H1 (cell line): Measurements from ENCODE around the gene RASSF10. TPM values are rescaled to one million over a fixed set of nuclear protein-coding genes. Genes with fewer than 3 reads are reported as not detected.

ENCODE experiments used
- CTCF ChIA-PET: fragments of 300-600 bp; sonication (Branson Sonifier 250); formaldehyde crosslinking; loops from one replicate; lab custom pipeline; 2021; ENCODE audit not compliant: partially characterized antibody; lab: Charles Lee
- POLR2A ChIA-PET: fragments of 300-600 bp; sonication (Branson Sonifier 250); formaldehyde crosslinking; loops from one replicate; lab custom pipeline; 2021; ENCODE audit warnings: inconsistent platforms; ENCODE audit not compliant: partially characterized antibody; lab: Charles Lee
- DNase-seq, 2 experiments: peaks; one replicate each; pipeline versions ENCODE4 v3.0.0 to v3.0.0-alpha.2; 2010 to 2022; ENCODE audit warnings: low spot score in 2 of 2, low read depth in 1 of 2, mixed read lengths in 1 of 2
- FAIRE-seq: peaks from 2 replicates; lab custom pipeline; 2011; peaks lifted over from hg19 to GRCh38; lab: Jason Lieb, UNC
- H2AFZ ChIP-seq: 2 replicates; pipeline ENCODE4 v1.8.1; 2012; ENCODE audit warnings: low read length, inconsistent platforms
- H2AK5ac ChIP-seq: 2 replicates; pipeline ENCODE4 v1.6.1; 2013; ENCODE audit warnings: low read depth, low read length
- H2BK120ac ChIP-seq: replicated peaks from 2 replicates; pipeline ENCODE3; 2013; ENCODE audit warnings: low read depth, low read length, inconsistent platforms
- H2BK12ac ChIP-seq: 2 replicates; pipeline ENCODE4 v1.6.1; 2013; ENCODE audit warnings: low read depth, low read length
- H2BK15ac ChIP-seq: 2 replicates; pipeline ENCODE4 v1.6.1; 2013; ENCODE audit warnings: low read length
- H2BK20ac ChIP-seq: 2 replicates; pipeline ENCODE4 v1.6.1; 2013; ENCODE audit warnings: low read length
- H2BK5ac ChIP-seq: 2 replicates; pipeline ENCODE4 v1.6.1; 2013; ENCODE audit warnings: low read depth, low read length
- H3K14ac ChIP-seq: 2 replicates; pipeline ENCODE4 v1.6.1; 2013; ENCODE audit warnings: inconsistent platforms; ENCODE audit not compliant: insufficient read length
- H3K18ac ChIP-seq: 2 replicates; pipeline ENCODE4 v1.6.1; 2013; ENCODE audit warnings: low read length; ENCODE audit errors: extremely low read depth
- H3K23ac ChIP-seq: 2 replicates; pipeline ENCODE4 v1.6.1; 2013; ENCODE audit warnings: inconsistent platforms; ENCODE audit not compliant: insufficient read length
- H3K23me2 ChIP-seq: 2 replicates; pipeline ENCODE4 v1.6.1; 2013; ENCODE audit warnings: low read depth, low read length
- H3K27ac ChIP-seq: 2 replicates; pipeline ENCODE4 v1.6.1; 2011; ENCODE audit warnings: low read depth, low read length, inconsistent platforms
- H3K27me3 ChIP-seq, 4 experiments: replicated peaks in 1 of 4; 1 replicate in 1 of 4; 2 replicates in 3 of 4; pipeline versions ENCODE4 v1.6.1 to v1.8.1; 2011 to 2013; ENCODE audit warnings: low read length in 3 of 4, mild to moderate bottlenecking in 3 of 4, inconsistent platforms in 2 of 4, mixed read lengths in 2 of 4, moderate library complexity in 1 of 4; ENCODE audit not compliant: control insufficient read depth in 3 of 4, insufficient read depth in 3 of 4; ENCODE audit errors: extremely low read depth in 1 of 4
- H3K36me3 ChIP-seq, 4 experiments: 2 replicates each; pipeline versions ENCODE4 v1.6.1 to v1.8.1; 2011 to 2013; ENCODE audit warnings: mild to moderate bottlenecking in 4 of 4, low read length in 3 of 4, moderate library complexity in 2 of 4, control low read depth in 1 of 4, inconsistent platforms in 1 of 4; ENCODE audit not compliant: insufficient read depth in 4 of 4, control insufficient read depth in 2 of 4
- H3K4ac ChIP-seq: replicated peaks from 2 replicates; pipeline ENCODE3; 2013; ENCODE audit warnings: low read length, low read depth, mixed read lengths, inconsistent platforms; ENCODE audit not compliant: insufficient read length
- H3K4me1 ChIP-seq, 4 experiments: replicated peaks in 1 of 4; 1 replicate in 1 of 4; 2 replicates in 3 of 4; pipeline versions ENCODE4 v1.6.1 to v1.8.1; 2011 to 2013; ENCODE audit warnings: low read length in 3 of 4, inconsistent platforms in 2 of 4, mixed read lengths in 1 of 4; ENCODE audit not compliant: insufficient read depth in 4 of 4, control insufficient read depth in 3 of 4
- H3K4me2 ChIP-seq, 2 experiments: 2 replicates each; pipeline versions ENCODE4 v1.6.1 to v1.8.1; 2011 to 2013; ENCODE audit warnings: low read depth in 2 of 2, low read length in 2 of 2, control low read depth in 1 of 2, inconsistent platforms in 1 of 2, mild to moderate bottlenecking in 1 of 2; ENCODE audit not compliant: insufficient read depth in 1 of 2
- H3K4me3 ChIP-seq, 4 experiments: fragments of 200-600, 300-600 bp in 1 of 4; sonication (generic), shearing (Covaris generic), sonication (Bioruptor Twin) in 1 of 4; 2 replicates each; pipeline versions ENCODE4 v1.5.1 to v1.8.1; 2011 to 2016; ENCODE audit warnings: low read length in 4 of 4, low read depth in 3 of 4, control low read depth in 2 of 4, inconsistent platforms in 2 of 4, mild to moderate bottlenecking in 2 of 4, mixed read lengths in 1 of 4, moderate library complexity in 1 of 4; ENCODE audit not compliant: insufficient read depth in 2 of 4; ENCODE audit errors: extremely low read depth in 1 of 4
- H3K56ac ChIP-seq: replicated peaks from 2 replicates; pipeline ENCODE3; 2013; ENCODE audit warnings: low read depth, mild to moderate bottlenecking, mixed read lengths, low read length, inconsistent platforms; ENCODE audit not compliant: insufficient read length
- H3K79me1 ChIP-seq: 2 replicates; pipeline ENCODE4 v1.6.1; 2013; ENCODE audit warnings: low read depth, low read length, control low read depth
- H3K79me2 ChIP-seq, 2 experiments: 2 replicates each; pipeline versions ENCODE4 v1.6.1 to v1.8.1; 2012 to 2013; ENCODE audit warnings: low read length in 2 of 2, mild to moderate bottlenecking in 2 of 2, inconsistent platforms in 1 of 2; ENCODE audit not compliant: insufficient read depth in 2 of 2, control insufficient read depth in 1 of 2
- H3K9ac ChIP-seq, 4 experiments: replicated peaks in 1 of 4; 1 replicate in 1 of 4; 2 replicates in 3 of 4; pipeline versions ENCODE4 v1.6.1 to v1.8.1; 2011 to 2013; ENCODE audit warnings: low read depth in 3 of 4, low read length in 3 of 4, control low read depth in 2 of 4, mild to moderate bottlenecking in 2 of 4, moderate library complexity in 2 of 4, inconsistent platforms in 1 of 4; ENCODE audit errors: extremely low read depth in 1 of 4
- H3K9me3 ChIP-seq, 2 experiments: 2 replicates each; pipeline versions ENCODE4 v1.6.1 to v1.8.1; 2012 to 2013; ENCODE audit warnings: mild to moderate bottlenecking in 2 of 2, moderate library complexity in 2 of 2, control low read depth in 1 of 2, inconsistent platforms in 1 of 2, low read depth in 1 of 2, low read length in 1 of 2, mixed read lengths in 1 of 2; ENCODE audit not compliant: insufficient read depth in 2 of 2
- H4K20me1 ChIP-seq, 2 experiments: replicated peaks in 1 of 2; 2 replicates each; pipeline versions ENCODE3 to v1.8.1; 2011 to 2013; ENCODE audit warnings: inconsistent platforms in 2 of 2, low read length in 2 of 2, mild to moderate bottlenecking in 1 of 2; ENCODE audit not compliant: insufficient read depth in 2 of 2, control insufficient read depth in 1 of 2
- H4K5ac ChIP-seq: 2 replicates; pipeline ENCODE4 v1.6.1; 2013; ENCODE audit warnings: low read length, low read depth, mixed read lengths, inconsistent platforms; ENCODE audit not compliant: insufficient read length
- H4K8ac ChIP-seq: 2 replicates; pipeline ENCODE4 v1.8.0; 2013; ENCODE audit warnings: mild to moderate bottlenecking, moderate library complexity, low read length, inconsistent platforms; ENCODE audit not compliant: insufficient read depth; ENCODE audit errors: extremely low read depth
- H4K91ac ChIP-seq: replicated peaks from 2 replicates; pipeline ENCODE3; 2013; ENCODE audit warnings: low read length, mixed read lengths, inconsistent platforms; ENCODE audit not compliant: insufficient read length
- CTBP2 ChIP-seq: IDR thresholded peaks from 2 replicates; pipeline ENCODE4 v1.7.0; 2011; ENCODE audit warnings: borderline replicate concordance, mild to moderate bottlenecking, moderate library complexity, mixed read lengths, low read length; ENCODE audit not compliant: insufficient read depth, insufficient read length
- EGR1 ChIP-seq: IDR thresholded peaks from 2 replicates; pipeline ENCODE4 v1.6.1; 2011; ENCODE audit warnings: low read depth, low read length, borderline replicate concordance
- FOSL1 ChIP-seq: IDR thresholded peaks from 2 replicates; pipeline ENCODE4 v1.6.1; 2011; ENCODE audit warnings: mild to moderate bottlenecking, low read depth, low read length, moderate library complexity; ENCODE audit not compliant: insufficient read depth
- KDM5A ChIP-seq: fragments of 200-600 bp; IDR thresholded peaks from 2 replicates; pipeline ENCODE4 v1.7.1; 2012; ENCODE audit warnings: mild to moderate bottlenecking, low read length, inconsistent platforms, mixed read lengths
- POU5F1 ChIP-seq: IDR thresholded peaks from 2 replicates; pipeline ENCODE4 v1.6.1; 2011; ENCODE audit warnings: low read depth, mild to moderate bottlenecking, low read length, moderate library complexity
- RNF2 ChIP-seq: fragments of 200-900, 300-1000 bp; sonication (generic); IDR thresholded peaks from 2 replicates; pipeline ENCODE4 v1.7.1; 2016; ENCODE audit warnings: borderline replicate concordance, low read depth, mild to moderate bottlenecking, antibody characterized with exemption, low read length; ENCODE audit not compliant: poor library complexity, severe bottlenecking; ENCODE audit errors: missing control alignments
- SP1 ChIP-seq: IDR thresholded peaks from 2 replicates; pipeline ENCODE4 v1.6.1; 2011; ENCODE audit warnings: low read depth, low read length
- SP2 ChIP-seq: IDR thresholded peaks from 2 replicates; pipeline ENCODE4 v1.6.1; 2012; ENCODE audit warnings: mild to moderate bottlenecking, low read length, inconsistent platforms
- SP4 ChIP-seq: IDR thresholded peaks from 2 replicates; pipeline ENCODE4 v1.6.1; 2012; ENCODE audit warnings: low read length, inconsistent platforms
- TAF1 ChIP-seq: IDR thresholded peaks from 2 replicates; pipeline ENCODE4 v1.6.1; 2011; ENCODE audit warnings: mild to moderate bottlenecking, low read depth, low read length
- TAF7 ChIP-seq: optimal IDR thresholded peaks from 2 replicates; pipeline ENCODE3; 2011; ENCODE audit warnings: low read depth, mild to moderate bottlenecking, inconsistent platforms, low read length, moderate library complexity, borderline replicate concordance
- TEAD4 ChIP-seq: IDR thresholded peaks from 2 replicates; pipeline ENCODE4 v1.6.1; 2012; ENCODE audit warnings: low read depth, low read length, inconsistent platforms, mixed read lengths
- WGBS, 2 experiments: shearing (Covaris generic) in 1 of 2; methylation state at CpG; one replicate each; pipeline versions ENCODE4 v1.1.6 to v1.1.7; 2013 to 2015; ENCODE audit warnings: low lambda C conversion rate in 2 of 2, mixed read lengths in 2 of 2, inconsistent platforms in 1 of 2, low coverage in 1 of 2, missing lambda C conversion rate in 1 of 2; ENCODE audit not compliant: insufficient replicate concordance in 2 of 2, insufficient coverage in 1 of 2, insufficient read length in 1 of 2; ENCODE audit errors: extremely low coverage in 1 of 2, missing lambda C conversion rate in 1 of 2; 5-methylcytosine and 5-hydroxymethylcytosine counted together
- polyA plus RNA-seq, 7 experiments: library from polyadenylated mRNA; depleted of rRNA in 3 of 7; stranded (reverse) in 5 of 7; unstranded in 2 of 7; fragments of >200 nt in 5 of 7; fragments of 200-250 nt in 2 of 7; gene quantifications; 1 replicate in 5 of 7; 2 replicates in 1 of 7; 4 replicates in 1 of 7; pipeline versions ENCODE4 v1.2.1 to v1.2.3, GENCODE V29; 2011 to 2013; ENCODE audit warnings: missing spikeins in 2 of 7, mixed read lengths in 2 of 7
- total RNA-seq: library from RNA; stranded (reverse); fragmentation: NEBNext Ultra II Directional; extraction: Animal tissue kit (Norgen Biotek cat#: 25700); gene quantifications from 2 replicates; pipeline ENCODE4 v1.2.1, GENCODE V29; 2021
- TF ChIP-seq, protein P1 (sequence below): IDR thresholded peaks from 2 replicates; pipeline ENCODE4 v1.6.1; 2012; ENCODE audit warnings: inconsistent platforms

Gene RASSF10
- total and polyA plus RNA-seq, 2 of the 8 experiments (the other 6 are each of a cell fraction or from before 2014, with no cell fraction given), result 0.51 to 1.8 TPM

DNA sequence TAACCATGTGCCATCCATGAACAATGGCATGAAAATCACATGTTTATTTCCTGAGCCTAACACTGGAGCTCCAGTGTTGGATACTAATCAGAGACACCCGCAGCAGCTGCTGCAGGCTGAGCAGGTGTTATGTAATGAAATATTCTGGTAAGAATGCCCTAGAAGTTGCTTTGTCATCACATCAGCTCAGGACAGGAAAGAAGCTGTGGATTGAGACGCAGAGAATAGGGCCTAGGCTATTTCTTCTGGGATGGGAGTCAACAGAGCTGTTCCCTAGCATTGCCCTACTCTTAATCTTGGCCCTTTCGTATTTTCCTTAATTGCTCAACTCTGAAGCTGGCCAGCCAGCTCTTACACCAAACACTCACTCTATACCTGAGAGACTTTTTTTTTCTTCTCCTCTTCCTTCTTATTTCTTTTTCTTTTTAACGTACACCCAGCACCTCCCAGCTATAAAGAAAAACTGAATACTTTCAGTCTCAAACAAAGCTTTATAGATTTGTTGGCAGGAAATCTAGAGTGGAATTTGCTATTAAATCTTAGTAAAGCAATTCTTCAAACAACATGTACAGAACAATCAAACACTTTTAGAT lies 31.9 kb downstream of the RASSF10 start:
- Histone ChIP-seq H2AFZ (0 out of 2 replicates have a peak overlapping the region, but pooled peaks have one; percentile 36), H2BK5ac (no peak overlapping the region), H2BK12ac (no peak overlapping the region), H3K9me3 (no peaks in the 10 kb centered on the region), H4K8ac (no peak overlapping the region), H3K4me3 (no peak overlapping the region), H3K23ac (no peak overlapping the region), H2BK20ac (no peak overlapping the region), H3K9ac (no peak overlapping the region), H3K27ac (no peak overlapping the region), H3K4me1 (no peaks in the 10 kb centered on the region), H4K20me1 (no peaks in the 10 kb centered on the region), H3K36me3 (no peaks in the 10 kb centered on the region), H2BK15ac (no peak overlapping the region), H4K91ac (no peak overlapping the region), H3K23me2 (no peaks in the 10 kb centered on the region), H3K14ac (no peak overlapping the region), H3K18ac (no peak overlapping the region), H3K4ac (no peak overlapping the region), H3K79me2 (no peaks in the 10 kb centered on the region), H3K79me1 (no peaks in the 10 kb centered on the region), H2AK5ac (no peak overlapping the region), H3K4me2 (no peak overlapping the region), H4K5ac (no peak overlapping the region), H2BK120ac (no peak overlapping the region), H3K27me3 (no peaks in the 10 kb centered on the region), H3K56ac (no peak overlapping the region)
- WGBS, 2 experiments, result 89 to 100% methylated on average over 1 to 4 of the region's 4 CpGs
- no peak for FAIRE-seq
- DNase-seq, result no peak
- POLR2A ChIA-PET, result no interaction called here
- CTCF ChIA-PET, result interaction anchor here (0.6 to 1.6 kb wide), 6 partner anchors 10 to 130 kb away, joined by 3 to 7 read pairs (median 4); no protein-coding TSS in a partner anchor
- no peak for TF ChIP-seq RNF2
- no peak for TF ChIP-seq TEAD4
- no peak for TF ChIP-seq TAF7
- no peak for TF ChIP-seq KDM5A
- TF ChIP-seq TAF1, result no peak
- no peak for TF ChIP-seq EGR1
- no peak for TF ChIP-seq FOSL1
- no peak for TF ChIP-seq CTBP2
- TF ChIP-seq, protein P1, sequence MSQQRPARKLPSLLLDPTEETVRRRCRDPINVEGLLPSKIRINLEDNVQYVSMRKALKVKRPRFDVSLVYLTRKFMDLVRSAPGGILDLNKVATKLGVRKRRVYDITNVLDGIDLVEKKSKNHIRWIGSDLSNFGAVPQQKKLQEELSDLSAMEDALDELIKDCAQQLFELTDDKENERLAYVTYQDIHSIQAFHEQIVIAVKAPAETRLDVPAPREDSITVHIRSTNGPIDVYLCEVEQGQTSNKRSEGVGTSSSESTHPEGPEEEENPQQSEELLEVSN, result no peak
- no peak for TF ChIP-seq SP4
- no peak for TF ChIP-seq SP2
- TF ChIP-seq SP1, result no peak
- no peak for TF ChIP-seq POU5F1
